Measurements from ENCODE around the gene NFYC. TPM values are rescaled to one million over a fixed set of nuclear protein-coding genes. Genes with fewer than 3 reads are reported as not detected.

The NFYC gene
- total and polyA plus RNA-seq, 7 donors: 45.8 to 69.0 (median 58.6) TPM

DNA sequence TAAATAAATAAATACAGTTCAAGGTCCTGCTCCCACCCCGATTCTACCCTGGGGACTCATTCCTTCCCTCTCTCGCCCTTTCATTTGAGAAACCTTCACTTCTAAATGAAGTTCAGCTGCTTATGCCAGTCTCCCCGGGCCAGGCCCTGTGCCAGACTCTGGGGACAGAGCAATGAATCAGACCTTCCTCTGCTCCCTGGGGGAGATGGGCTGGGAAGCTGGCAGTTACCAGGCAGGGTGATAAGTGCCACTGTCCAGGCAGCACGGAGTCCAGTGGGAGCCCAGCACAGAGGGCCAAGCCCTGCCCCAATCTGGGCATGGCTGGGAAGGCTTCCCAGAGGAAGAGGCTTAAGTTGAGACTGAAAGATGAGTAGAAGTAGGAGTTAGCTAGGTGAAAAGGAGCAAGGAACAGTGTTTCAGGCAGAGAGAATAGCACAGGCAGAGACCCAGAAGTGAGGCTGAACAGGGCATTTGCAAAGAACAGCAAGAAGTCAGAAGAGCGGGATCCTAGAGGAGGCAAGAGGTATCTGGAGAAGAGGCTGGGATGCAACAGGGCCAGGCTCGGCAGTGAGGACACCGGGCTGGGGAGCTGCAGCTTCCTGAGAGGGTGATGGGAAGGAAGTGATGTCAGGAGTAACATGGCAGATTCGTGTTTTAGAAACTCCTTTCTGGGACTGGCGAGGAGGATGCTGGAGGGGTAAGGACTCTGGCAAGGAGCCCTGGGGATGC is 105.6 kb downstream of the NFYC start:
- Histone ChIP-seq H3K36me3 (ENCODE audit: insufficient read depth in 1 of 2, low read depth in 1 of 2) (no peaks in the 10 kb centered on the region), H3K4me1 (peaks cover 68% of the 10 kb centered on the region), H3K27me3 (ENCODE audit: insufficient read depth in 3 of 3, low read length in 2 of 3) (no peaks in the 10 kb centered on the region), H3K27ac (peak overlapping the region; percentile 78), H3K4me3 (peak overlapping the region; percentile 16), H3K9me3 (no peaks in the 10 kb centered on the region)
- intact Hi-C loops (cut with DNase I): no loop called here
- DNase-seq (peak; percentile 87 to 95), ATAC-seq (peak; percentile 91 to 94 (median 92))
- TF ChIP-seq CTCF (IDR thresholded peaks at IDR 0.05): no peak
- 24 to 43% (median 25%) methylated on average over 9 of the region's 9 CpGs for WGBS, 3 donors

GRCh38 chr1:40797668-40798010 is 106.1 kb downstream of the NFYC start:
- 83 to 93% (median 84%) methylated on average over 3 of the region's 3 CpGs for WGBS, 3 donors
- Histone ChIP-seq H3K4me1 (peaks cover 68% of the 10 kb centered on the region), H3K27ac (peak overlapping the region; percentile 78), H3K4me3 (no peak overlapping the region), H3K36me3 (ENCODE audit: insufficient read depth in 1 of 2, low read depth in 1 of 2) (no peaks in the 10 kb centered on the region), H3K27me3 (ENCODE audit: insufficient read depth in 3 of 3, low read length in 2 of 3) (no peaks in the 10 kb centered on the region), H3K9me3 (no peaks in the 10 kb centered on the region)
- TF ChIP-seq CTCF (IDR thresholded peaks at IDR 0.05): no peak
- ATAC-seq (no peak), DNase-seq (no peak)
- intact Hi-C loops (cut with DNase I): no loop called here

- H3K27ac ChIP-seq: peak overlapping the region; percentile 78
- H3K9me3 ChIP-seq: no peaks in the 10 kb centered on the region
- TF ChIP-seq CTCF (IDR thresholded peaks at IDR 0.05): no peak
- DNase-seq: peak in 1 of 2 donors; percentile 49
- H3K4me3 ChIP-seq: no peak overlapping the region
- H3K36me3 ChIP-seq (ENCODE audit: insufficient read depth in 1 of 2, low read depth in 1 of 2): no peaks in the 10 kb centered on the region
- no peak for ATAC-seq
- intact Hi-C loops (cut with DNase I): no loop called here
- H3K27me3 ChIP-seq (ENCODE audit: insufficient read depth in 3 of 3, low read length in 2 of 3): no peaks in the 10 kb centered on the region
- peaks cover 72% of the 10 kb centered on the region for H3K4me1 ChIP-seq
- WGBS, 3 donors: 54 to 60% (median 59%) methylated on average over 8 of the region's 8 CpGs
These were observed 107.1 kb downstream of the NFYC start for GRCh38 chr1:40798366-40799281.

DNA sequence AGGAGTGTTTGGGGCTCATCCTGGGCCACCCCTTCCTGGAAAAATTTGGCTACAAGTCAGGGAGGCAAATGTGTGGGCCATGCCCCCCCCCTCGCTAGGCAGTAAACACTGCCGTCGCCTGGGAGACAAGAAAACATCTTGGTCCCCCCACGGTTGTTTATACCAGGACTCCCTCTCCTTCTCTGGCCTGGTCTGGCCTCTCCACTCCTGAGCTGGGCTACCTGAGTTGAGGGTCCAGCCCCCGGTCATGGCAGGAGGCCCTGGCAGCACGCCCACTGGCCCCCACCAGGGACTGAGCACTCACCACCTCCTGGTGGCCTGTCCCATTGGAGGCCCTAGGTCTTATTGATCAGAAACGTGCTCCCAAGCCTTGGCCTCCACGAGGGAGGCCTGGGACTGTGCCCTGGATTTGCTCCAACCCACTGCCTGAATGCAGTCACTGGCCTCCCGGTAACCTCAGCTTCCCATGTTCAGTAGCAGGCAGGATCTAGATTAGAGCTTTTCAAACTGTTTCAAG is 107.9 kb downstream of the NFYC start:
- peak overlapping the region; percentile 58 for H3K27ac ChIP-seq
- WGBS, 3 donors: 24 to 38% (median 26%) methylated on average over 9 of the region's 9 CpGs
- H3K9me3 ChIP-seq: no peaks in the 10 kb centered on the region
- DNase-seq (peak in 1 of 2 donors; percentile 68), ATAC-seq (no peak)
- no peak overlapping the region for H3K4me3 ChIP-seq
- no peaks in the 10 kb centered on the region for H3K36me3 ChIP-seq (ENCODE audit: insufficient read depth in 1 of 2, low read depth in 1 of 2)
- H3K27me3 ChIP-seq (ENCODE audit: insufficient read depth in 3 of 3, low read length in 2 of 3): no peaks in the 10 kb centered on the region
- peaks cover 72% of the 10 kb centered on the region for H3K4me1 ChIP-seq
- TF ChIP-seq CTCF (IDR thresholded peaks at IDR 0.05): no peak
- intact Hi-C loops (cut with DNase I): no loop called here

All from psoas muscle (tissue), 8 donors.